TTC549 (cell line): Measurements from ENCODE around the gene SACS.

Experiments
- FAIRE-seq: peaks from 2 replicates; lab custom pipeline; 2012; peaks lifted over from hg19 to GRCh38; lab: Jason Lieb, UNC

The SACS gene, protein sequence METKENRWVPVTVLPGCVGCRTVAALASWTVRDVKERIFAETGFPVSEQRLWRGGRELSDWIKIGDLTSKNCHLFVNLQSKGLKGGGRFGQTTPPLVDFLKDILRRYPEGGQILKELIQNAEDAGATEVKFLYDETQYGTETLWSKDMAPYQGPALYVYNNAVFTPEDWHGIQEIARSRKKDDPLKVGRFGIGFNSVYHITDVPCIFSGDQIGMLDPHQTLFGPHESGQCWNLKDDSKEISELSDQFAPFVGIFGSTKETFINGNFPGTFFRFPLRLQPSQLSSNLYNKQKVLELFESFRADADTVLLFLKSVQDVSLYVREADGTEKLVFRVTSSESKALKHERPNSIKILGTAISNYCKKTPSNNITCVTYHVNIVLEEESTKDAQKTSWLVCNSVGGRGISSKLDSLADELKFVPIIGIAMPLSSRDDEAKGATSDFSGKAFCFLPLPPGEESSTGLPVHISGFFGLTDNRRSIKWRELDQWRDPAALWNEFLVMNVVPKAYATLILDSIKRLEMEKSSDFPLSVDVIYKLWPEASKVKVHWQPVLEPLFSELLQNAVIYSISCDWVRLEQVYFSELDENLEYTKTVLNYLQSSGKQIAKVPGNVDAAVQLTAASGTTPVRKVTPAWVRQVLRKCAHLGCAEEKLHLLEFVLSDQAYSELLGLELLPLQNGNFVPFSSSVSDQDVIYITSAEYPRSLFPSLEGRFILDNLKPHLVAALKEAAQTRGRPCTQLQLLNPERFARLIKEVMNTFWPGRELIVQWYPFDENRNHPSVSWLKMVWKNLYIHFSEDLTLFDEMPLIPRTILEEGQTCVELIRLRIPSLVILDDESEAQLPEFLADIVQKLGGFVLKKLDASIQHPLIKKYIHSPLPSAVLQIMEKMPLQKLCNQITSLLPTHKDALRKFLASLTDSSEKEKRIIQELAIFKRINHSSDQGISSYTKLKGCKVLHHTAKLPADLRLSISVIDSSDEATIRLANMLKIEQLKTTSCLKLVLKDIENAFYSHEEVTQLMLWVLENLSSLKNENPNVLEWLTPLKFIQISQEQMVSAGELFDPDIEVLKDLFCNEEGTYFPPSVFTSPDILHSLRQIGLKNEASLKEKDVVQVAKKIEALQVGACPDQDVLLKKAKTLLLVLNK (N-terminal part only)

GRCh38 chr13:23433171-23434153 lies at the start of gene SACS:
Gene SACS (minus strand): TSS chr13:23433702. CDS start chr13:23411239, 22,463 bp downstream.
- no peak for FAIRE-seq

- FAIRE-seq: peak; percentile 77
These were observed 46.8 kb upstream of the SACS start for GRCh38 chr13:23480324-23480723.

- peak; percentile 93 for FAIRE-seq
These were observed 43.6 kb upstream of the SACS start for GRCh38 chr13:23477101-23477500.

GRCh38 chr13:23473221-23473620 lies 39.7 kb upstream of the SACS start:
- FAIRE-seq: peak; percentile 53

DNA sequence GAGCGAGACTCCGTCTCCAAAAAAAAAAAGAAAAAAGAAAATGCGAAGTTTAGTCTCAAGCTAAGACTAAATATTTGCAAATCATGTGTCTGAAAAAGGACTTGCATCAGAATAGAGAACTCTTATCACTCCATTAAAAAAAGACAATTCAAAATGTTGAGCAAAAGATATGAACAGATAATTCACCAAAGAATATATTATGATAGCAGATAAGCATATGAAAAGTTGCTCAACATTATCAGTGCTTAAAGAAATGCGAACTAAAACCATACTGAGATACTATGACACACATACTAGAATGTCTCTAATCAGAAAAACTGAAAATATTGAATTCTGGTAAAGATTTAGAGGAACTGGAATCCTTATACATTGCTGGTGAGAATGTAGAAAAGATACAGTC lies 38.7 kb upstream of the SACS start:
- FAIRE-seq: no peak

DNA sequence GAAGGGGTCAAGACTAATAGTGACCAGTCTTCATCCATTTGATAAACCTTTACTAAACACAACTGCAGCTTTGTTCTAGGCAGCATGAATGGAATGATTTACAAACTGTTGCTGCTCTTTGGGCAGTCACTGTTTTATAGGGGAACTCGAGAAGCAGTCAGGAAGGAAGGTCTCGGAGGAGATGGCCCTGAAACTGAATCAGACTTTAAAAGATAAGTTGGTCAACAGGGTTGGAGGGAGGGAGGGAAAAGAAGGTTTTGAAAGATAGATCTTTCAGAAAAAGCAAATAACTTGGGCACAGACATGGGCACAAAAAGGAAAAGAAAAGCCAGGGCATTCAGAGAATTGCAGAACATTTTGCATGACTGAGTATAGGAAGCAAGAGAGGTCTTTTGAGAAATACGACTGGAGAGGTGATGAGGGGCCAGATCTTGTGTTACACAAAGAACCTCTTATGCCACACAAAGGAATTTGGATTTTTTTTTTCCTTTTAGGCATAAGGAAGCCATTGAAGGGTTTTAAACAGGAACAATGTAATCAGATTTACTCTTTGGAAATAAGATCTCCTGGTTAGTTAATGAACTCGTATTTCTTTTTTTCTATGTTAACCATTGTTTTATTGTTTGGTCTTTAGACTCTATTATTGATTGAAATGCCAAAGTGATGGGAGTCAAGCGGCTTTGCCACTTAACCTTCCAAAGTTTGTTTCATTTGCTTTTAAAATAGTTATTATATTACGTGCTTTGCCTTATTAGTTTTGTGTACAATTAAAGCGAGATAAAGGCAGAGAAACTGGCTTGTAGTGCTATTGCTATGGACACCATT lies 37.5 kb upstream of the SACS start:
- peak; percentile 99 for FAIRE-seq

GRCh38 chr13:23469951-23470421 lies 36.5 kb upstream of the SACS start:
- FAIRE-seq: no peak

- FAIRE-seq: no peak
These were observed 35.3 kb upstream of the SACS start for GRCh38 chr13:23468811-23469210.

- peak; percentile 71 for FAIRE-seq
These were observed 34.4 kb upstream of the SACS start for GRCh38 chr13:23467932-23468278.

- no peak for FAIRE-seq
These were observed 33.8 kb upstream of the SACS start for GRCh38 chr13:23467048-23467931.

GRCh38 chr13:23466144-23467002 lies 32.9 kb upstream of the SACS start:
- FAIRE-seq: peak; percentile 84

DNA sequence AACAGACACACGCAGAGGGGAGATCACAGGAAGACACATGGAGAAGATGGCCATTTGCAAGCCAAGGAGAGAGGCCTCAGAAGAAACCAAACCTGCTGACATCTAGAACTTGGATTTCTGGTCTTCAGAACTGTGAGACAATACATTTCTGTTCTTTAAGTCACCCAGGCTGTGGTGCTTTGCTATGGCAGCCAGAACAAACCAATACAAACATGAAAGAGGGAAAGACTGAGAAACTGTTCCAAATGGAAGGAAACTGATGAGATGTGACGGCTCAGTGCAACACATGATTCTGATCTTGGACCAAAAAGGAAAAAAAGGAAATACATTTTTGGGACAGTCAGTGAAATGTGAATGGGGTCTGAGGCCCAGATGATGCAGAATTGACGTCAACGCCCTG lies 30.2 kb upstream of the SACS start:
- no peak for FAIRE-seq

DNA sequence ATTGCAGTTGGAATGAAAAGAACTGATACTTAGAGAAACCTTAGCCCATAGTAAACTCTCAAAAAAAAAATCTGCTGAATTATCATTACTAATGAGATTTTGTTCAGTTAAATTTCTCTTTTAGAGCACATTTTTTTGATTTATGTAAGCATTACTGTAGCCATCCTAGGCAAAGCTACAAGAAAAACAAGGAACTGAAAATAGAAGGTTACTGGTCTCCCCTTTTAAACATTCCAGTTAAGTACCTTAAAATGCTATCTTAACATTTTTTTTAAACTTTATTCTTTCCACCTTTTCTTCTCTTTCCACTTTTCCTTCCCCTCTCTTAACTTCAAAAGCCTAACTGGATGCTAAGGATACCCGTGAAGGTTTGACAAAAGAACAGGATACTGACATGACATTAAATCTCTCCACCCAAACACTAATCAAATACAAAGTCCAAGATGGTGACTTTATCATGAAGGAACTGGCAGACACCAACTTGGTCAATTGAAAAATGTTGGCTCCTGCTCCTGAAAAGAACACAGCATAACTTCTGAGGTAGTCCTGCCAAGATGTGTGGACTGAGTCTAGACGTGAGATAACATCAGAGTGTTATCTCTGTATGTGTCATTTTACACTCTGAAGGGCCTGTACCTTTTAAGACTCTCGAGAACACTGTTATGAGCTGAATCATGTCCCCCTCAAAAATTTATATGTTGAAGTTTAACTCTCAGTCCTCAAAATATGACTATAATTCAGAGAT lies 29.5 kb upstream of the SACS start:
- FAIRE-seq: no peak

GRCh38 chr13:23461544-23461943 lies 28.0 kb upstream of the SACS start:
- FAIRE-seq: no peak

DNA sequence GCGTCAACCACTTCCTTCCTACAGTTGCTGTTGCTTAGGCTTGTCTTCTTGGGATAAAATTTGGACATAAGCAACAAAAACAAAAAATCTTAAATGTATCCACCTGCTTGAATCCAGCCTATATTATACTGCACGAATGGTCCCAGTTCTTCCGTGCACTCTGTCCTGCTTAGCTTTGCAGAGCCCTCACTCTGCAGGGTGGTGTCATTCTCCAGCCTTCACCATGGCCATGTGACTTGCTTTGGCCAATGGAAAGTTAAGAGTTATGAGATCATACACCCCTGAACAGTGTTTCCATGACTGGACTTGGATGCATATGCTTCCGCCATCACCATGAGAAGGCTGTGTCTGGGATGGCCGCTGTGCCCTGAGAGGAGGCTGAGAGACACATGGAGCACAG lies 27.4 kb upstream of the SACS start:
- FAIRE-seq: no peak

DNA sequence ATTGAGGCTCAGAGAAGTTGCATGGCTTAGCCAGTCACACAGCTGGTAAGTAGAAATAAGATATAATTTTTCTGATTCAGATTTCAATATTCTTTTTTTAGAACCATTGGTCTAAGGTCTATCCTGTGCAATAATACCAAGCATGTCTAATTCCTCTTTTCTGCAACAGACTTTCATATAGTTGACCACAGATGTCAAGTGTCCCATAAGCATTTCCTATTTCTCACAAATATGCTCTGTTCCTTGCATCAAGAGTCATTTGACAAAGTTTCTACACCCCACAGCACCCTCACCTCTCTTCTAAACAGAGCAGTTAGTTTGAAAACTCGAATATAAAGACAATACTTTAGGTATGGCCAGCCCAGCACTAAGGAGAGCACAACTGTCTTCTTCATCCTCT lies 26.8 kb upstream of the SACS start:
- no peak for FAIRE-seq

GRCh38 chr13:23458989-23459388 lies 25.5 kb upstream of the SACS start:
- FAIRE-seq: no peak
